Esophagus squamous epithelium (tissue), 5 donors: ENCODE measurements around the gene KRTAP17-1. TPM values are rescaled to one million over a fixed set of nuclear protein-coding genes. Genes with fewer than 3 reads are reported as not detected.
"Not testable (repeated sequence)": the region's sequence is repeated elsewhere in the genome, so short reads cannot be mapped to it uniquely, and the experiment has no call there.

Experiments
- DNase-seq: peaks from one replicate; lab custom pipeline; 2025; lab: John Stamatoyannopoulos, UW
- H3K27ac ChIP-seq, 4 donors: fragments of 200-600 bp; sonication (generic); one replicate each; pipeline ENCODE4 v1.5.1; 2016 to 2019; ENCODE audit warnings: mild to moderate bottlenecking in 1 of 4
- H3K27me3 ChIP-seq, 4 donors: fragments of 200-600 bp; sonication (generic); 1 replicate in 3 of 4; 2 replicates in 1 of 4; pipeline versions ENCODE4 v1.5.1 to v1.6.0; 2017 to 2021; ENCODE audit warnings: antibody characterized with exemption in 1 of 4
- H3K36me3 ChIP-seq, 3 donors: fragments of 200-600 bp; sonication (generic); one replicate each; pipeline ENCODE4 v1.5.1; 2016 to 2019
- H3K4me1 ChIP-seq, 3 donors: fragments of 200-600 bp; sonication (generic); one replicate each; pipeline ENCODE4 v1.5.1; 2017 to 2019
- H3K4me3 ChIP-seq, 4 donors: fragments of 200-600 bp; sonication (generic); 1 replicate in 3 of 4; 2 replicates in 1 of 4; pipeline ENCODE4 v1.5.1; 2016 to 2019; ENCODE audit warnings: mild to moderate bottlenecking in 2 of 4, moderate library complexity in 1 of 4
- H3K9me3 ChIP-seq, 3 donors: fragments of 200-600 bp; sonication (generic); one replicate each; pipeline ENCODE4 v1.5.1; 2016 to 2019
- CTCF ChIP-seq, 6 experiments: fragments of 450-650 bp in 4 of 6; fragments of 200-600 bp in 2 of 6; sonication (generic) in 2 of 6; IDR thresholded peaks; one replicate each; pipeline ENCODE4 v1.5.1; 2016 to 2019; ENCODE audit warnings: antibody characterized with exemption in 6 of 6, mild to moderate bottlenecking in 4 of 6, moderate library complexity in 4 of 6
- POLR2A ChIP-seq, 4 donors: fragments of 450-650 bp; IDR thresholded peaks; one replicate each; pipeline ENCODE4 v1.6.1; 2017; ENCODE audit warnings: antibody characterized with exemption in 4 of 4, mild to moderate bottlenecking in 4 of 4, moderate library complexity in 3 of 4
- WGBS, 2 donors: methylation state at CpG; one replicate each; pipeline ENCODE4 v1.1.5; 2018; 5-methylcytosine and 5-hydroxymethylcytosine counted together
- intact Hi-C: fragments of 100-400 bp; cut with DNase I; formaldehyde crosslinking; loops from one replicate; pipeline ENCODE4 v1.15.0; 2022
- total RNA-seq, 4 donors: library from RNA; depleted of rRNA; stranded (reverse); fragments of >200 nt; gene quantifications; one replicate each; pipeline ENCODE4 v1.1.0, GENCODE V29; 2016
- donor health status: DM: yes; HTN: yes; CAD: no.

Gene KRTAP17-1
- total RNA-seq, 4 donors from 2014 or later = not detected

GRCh38 chr17:41278176-41278955 lies 37.1 kb downstream of the KRTAP17-1 start:
- no peaks in the 10 kb centered on the region for H3K9me3 ChIP-seq
- 78 to 83% methylated on average over 3 of the region's 3 CpGs for WGBS, 2 donors
- no peak for DNase-seq
- no peaks in the 10 kb centered on the region for H3K36me3 ChIP-seq
- no peak overlapping the region for H3K4me3 ChIP-seq
- H3K27ac ChIP-seq = no peak overlapping the region
- intact Hi-C loops = no loop called here
- peaks cover 0 to 10% (median 0%) of the 10 kb centered on the region in 4 donors for H3K27me3 ChIP-seq
- TF ChIP-seq CTCF (IDR thresholded peaks at IDR 0.05) = no peak
- TF ChIP-seq POLR2A (IDR thresholded peaks at IDR 0.05) = no peak
- no peaks in the 10 kb centered on the region for H3K4me1 ChIP-seq

GRCh38 chr17:41275648-41276190 lies 39.8 kb downstream of the KRTAP17-1 start, which contains the start of gene KRTAP9-7:
Gene KRTAP9-7, plus strand, starts transcription at chr17:41275698. Its CDS starts 0 bp downstream, at chr17:41275698.
- H3K27me3 ChIP-seq, intact Hi-C loops, DNase-seq, H3K4me1 ChIP-seq, H3K27ac ChIP-seq, H3K36me3 ChIP-seq, H3K9me3 ChIP-seq, H3K4me3 ChIP-seq: not testable (repeated sequence)
- 80 to 100% methylated on average over 1 of the region's 3 CpGs for whole genome bisulfite sequencing, 2 donors

- no peaks in the 10 kb centered on the region for H3K36me3 ChIP-seq
- H3K4me1 ChIP-seq = no peaks in the 10 kb centered on the region
- H3K4me3 ChIP-seq = no peak overlapping the region
- H3K9me3 ChIP-seq = no peaks in the 10 kb centered on the region
- no peak for DNase-seq
- no peak overlapping the region for H3K27ac ChIP-seq
- TF ChIP-seq CTCF (IDR thresholded peaks at IDR 0.05) (no peak), POLR2A (IDR thresholded peaks at IDR 0.05) (no peak)
- intact Hi-C loops = no loop called here
- 75% methylated on average over 1 of the region's 1 CpG; no CpG with 5 or more reads in 1 of the 2 donors for WGBS, 2 donors
- H3K27me3 ChIP-seq = peaks cover 0 to 5% (median 0%) of the 10 kb centered on the region in 4 donors
These were observed 43.7 kb downstream of the KRTAP17-1 start for GRCh38 chr17:41271858-41272257.

GRCh38 chr17:41271323-41271722 lies 44.2 kb downstream of the KRTAP17-1 start:
- DNase-seq, intact Hi-C loops, H3K4me3 ChIP-seq, H3K36me3 ChIP-seq, H3K27ac ChIP-seq, H3K9me3 ChIP-seq, H3K4me1 ChIP-seq, H3K27me3 ChIP-seq: not testable (repeated sequence)
- WGBS, 2 donors = no CpG with 5 or more reads among the region's 1 CpG

GRCh38 chr17:41267711-41268110 lies 47.8 kb downstream of the KRTAP17-1 start:
- H3K36me3 ChIP-seq = no peaks in the 10 kb centered on the region
- TF ChIP-seq CTCF (IDR thresholded peaks at IDR 0.05) (no peak), POLR2A (IDR thresholded peaks at IDR 0.05) (no peak)
- 82% methylated on average over 3 of the region's 3 CpGs; no CpG with 5 or more reads in 1 of the 2 donors for WGBS, 2 donors
- peaks cover 0 to 4% (median 0%) of the 10 kb centered on the region in 4 donors for H3K27me3 ChIP-seq
- no peaks in the 10 kb centered on the region for H3K4me1 ChIP-seq
- no peak overlapping the region for H3K27ac ChIP-seq
- no peaks in the 10 kb centered on the region for H3K9me3 ChIP-seq
- intact Hi-C loops = no loop called here
- no peak for DNase-seq
- no peak overlapping the region for H3K4me3 ChIP-seq

GRCh38 chr17:41265078-41265477 lies 50.4 kb downstream of the KRTAP17-1 start, which contains the start of gene KRTAP9-6:
Gene KRTAP9-6, plus strand, starts transcription at chr17:41265378. Its CDS starts 0 bp downstream, at chr17:41265378.
- intact Hi-C loops = no loop called here
- Histone ChIP-seq H3K36me3 (no peaks in the 10 kb centered on the region), H3K4me1 (no peaks in the 10 kb centered on the region), H3K27me3 (peaks cover 0 to 8% (median 0%) of the 10 kb centered on the region in 4 donors), H3K27ac (no peak within 1 kb of the TSS), H3K4me3 (no peak within 1 kb of the TSS), H3K9me3 (no peaks in the 10 kb centered on the region)
- DNase-seq = no peak
- WGBS, 2 donors = 37 to 51% methylated on average over 2 of the region's 2 CpGs
- no peak for TF ChIP-seq CTCF (IDR thresholded peaks at IDR 0.05)
- no peak for TF ChIP-seq POLR2A (IDR thresholded peaks at IDR 0.05)
